Peyer's patch (tissue), 4 donors: ENCODE results near the gene BRD1. TPM values are rescaled to one million over a fixed set of nuclear protein-coding genes. Genes with fewer than 3 reads are reported as not detected.

Source experiments
- DNase-seq, 3 donors: peaks; one replicate each; pipeline ENCODE4 v3.0.0-alpha.2; 2017 to 2019
- H3K27ac ChIP-seq, 4 donors: fragments of 200-600 bp; sonication (generic); one replicate each; pipeline ENCODE4 v1.5.1; 2016 to 2019
- H3K27me3 ChIP-seq, 2 donors: fragments of 200-600 bp; sonication (generic); one replicate each; pipeline ENCODE4 v1.5.1; 2019
- H3K36me3 ChIP-seq, 3 donors: fragments of 200-600 bp; sonication (generic); one replicate each; pipeline ENCODE4 v1.5.1; 2016 to 2019
- H3K4me1 ChIP-seq, 4 donors: fragments of 200-600 bp; sonication (generic); one replicate each; pipeline ENCODE4 v1.5.1; 2016 to 2019
- H3K4me3 ChIP-seq, 4 donors: fragments of 200-600 bp; sonication (generic); 1 replicate in 3 of 4; 2 replicates in 1 of 4; pipeline ENCODE4 v1.5.1; 2016 to 2019; ENCODE audit warnings: mild to moderate bottlenecking in 1 of 4
- H3K9me3 ChIP-seq, 4 donors: fragments of 200-600 bp; sonication (generic); one replicate each; pipeline ENCODE4 v1.5.1; 2016 to 2019; ENCODE audit warnings: mild to moderate bottlenecking in 1 of 4
- POLR2A ChIP-seq, 2 donors: fragments of 450-650 bp; IDR thresholded peaks; one replicate each; pipeline ENCODE4 v1.5.1; 2017; ENCODE audit warnings: antibody characterized with exemption in 2 of 2, mild to moderate bottlenecking in 2 of 2, moderate library complexity in 2 of 2
- total RNA-seq, 4 donors: library from RNA; depleted of rRNA; stranded (reverse); fragments of >200 nt; gene quantifications; one replicate each; pipeline ENCODE4 v1.1.0, GENCODE V29; 2016
- TF ChIP-seq, protein P1 (sequence below), 6 experiments: fragments of 450-650 bp in 4 of 6; fragments of 200-600 bp in 2 of 6; sonication (generic) in 1 of 6; IDR thresholded peaks; one replicate each; pipeline ENCODE4 v1.5.1; 2017 to 2019; ENCODE audit warnings: antibody characterized with exemption in 6 of 6, mild to moderate bottlenecking in 3 of 6, moderate library complexity in 1 of 6

The BRD1 gene
- total RNA-seq, 4 donors from 2014 or later, result 54.1 to 126 (median 78.5) TPM

DNA sequence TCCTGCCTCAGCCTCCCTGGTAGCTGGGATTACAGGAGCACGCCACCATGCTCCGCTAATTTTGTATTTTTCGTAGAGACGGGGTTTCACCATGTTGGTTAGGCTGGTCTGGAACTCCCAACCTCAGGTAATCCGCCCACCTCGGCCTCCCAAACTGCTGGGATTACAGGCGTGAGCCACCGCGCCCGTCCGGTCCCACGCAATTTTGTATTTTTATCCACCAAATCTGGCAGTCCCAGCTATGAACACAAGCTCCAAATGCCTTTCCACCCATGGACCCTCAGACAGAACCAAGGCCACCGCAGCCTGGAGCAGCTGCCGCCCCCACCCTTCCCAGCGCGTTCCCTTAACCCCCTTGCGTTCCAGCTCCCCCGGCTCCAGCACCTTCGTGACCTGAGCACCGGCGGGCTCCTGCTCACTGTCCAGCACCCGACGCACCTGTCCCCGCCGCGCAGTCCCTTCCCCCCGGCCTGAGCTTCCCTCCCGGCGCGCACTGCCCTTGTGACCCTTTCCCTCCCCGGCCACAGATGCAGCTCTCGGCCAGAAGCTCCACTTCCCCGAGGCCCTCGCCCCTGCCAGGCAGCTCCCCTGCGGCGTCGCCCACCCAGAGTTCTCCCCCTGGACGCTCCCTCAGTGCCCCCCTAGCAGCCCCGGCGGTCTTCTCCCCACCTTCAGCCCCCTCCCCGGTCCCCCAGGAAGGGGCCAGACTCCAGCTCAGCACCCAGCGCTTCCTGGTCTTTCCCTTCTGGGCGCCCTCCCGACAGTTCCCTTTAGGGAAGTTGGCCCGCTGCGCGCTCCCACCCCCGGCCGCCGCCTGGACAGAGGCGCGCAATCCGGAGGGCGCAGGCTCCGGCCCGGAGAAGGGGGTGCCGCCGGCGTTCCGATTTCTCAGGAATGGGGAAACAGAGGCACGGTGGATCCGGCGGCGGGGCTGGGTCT, 20.3 kb upstream of the BRD1 start:
- TF ChIP-seq, protein P1, sequence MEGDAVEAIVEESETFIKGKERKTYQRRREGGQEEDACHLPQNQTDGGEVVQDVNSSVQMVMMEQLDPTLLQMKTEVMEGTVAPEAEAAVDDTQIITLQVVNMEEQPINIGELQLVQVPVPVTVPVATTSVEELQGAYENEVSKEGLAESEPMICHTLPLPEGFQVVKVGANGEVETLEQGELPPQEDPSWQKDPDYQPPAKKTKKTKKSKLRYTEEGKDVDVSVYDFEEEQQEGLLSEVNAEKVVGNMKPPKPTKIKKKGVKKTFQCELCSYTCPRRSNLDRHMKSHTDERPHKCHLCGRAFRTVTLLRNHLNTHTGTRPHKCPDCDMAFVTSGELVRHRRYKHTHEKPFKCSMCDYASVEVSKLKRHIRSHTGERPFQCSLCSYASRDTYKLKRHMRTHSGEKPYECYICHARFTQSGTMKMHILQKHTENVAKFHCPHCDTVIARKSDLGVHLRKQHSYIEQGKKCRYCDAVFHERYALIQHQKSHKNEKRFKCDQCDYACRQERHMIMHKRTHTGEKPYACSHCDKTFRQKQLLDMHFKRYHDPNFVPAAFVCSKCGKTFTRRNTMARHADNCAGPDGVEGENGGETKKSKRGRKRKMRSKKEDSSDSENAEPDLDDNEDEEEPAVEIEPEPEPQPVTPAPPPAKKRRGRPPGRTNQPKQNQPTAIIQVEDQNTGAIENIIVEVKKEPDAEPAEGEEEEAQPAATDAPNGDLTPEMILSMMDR (IDR thresholded peaks at IDR 0.05), result no peak
- TF ChIP-seq POLR2A (IDR thresholded peaks at IDR 0.05), result no peak
- DNase-seq, result peak in 1 of 3 donors; percentile 37
- Histone ChIP-seq H3K4me1 (peaks cover 0 to 23% (median 20%) of the 10 kb centered on the region in 4 donors), H3K9me3 (no peaks in the 10 kb centered on the region), H3K4me3 (peak overlapping the region; percentile 16 to 63 (median 55)), H3K36me3 (no peaks in the 10 kb centered on the region), H3K27ac (no peak overlapping the region), H3K27me3 (peaks cover 0 to 27% of the 10 kb centered on the region in 2 donors)

DNA sequence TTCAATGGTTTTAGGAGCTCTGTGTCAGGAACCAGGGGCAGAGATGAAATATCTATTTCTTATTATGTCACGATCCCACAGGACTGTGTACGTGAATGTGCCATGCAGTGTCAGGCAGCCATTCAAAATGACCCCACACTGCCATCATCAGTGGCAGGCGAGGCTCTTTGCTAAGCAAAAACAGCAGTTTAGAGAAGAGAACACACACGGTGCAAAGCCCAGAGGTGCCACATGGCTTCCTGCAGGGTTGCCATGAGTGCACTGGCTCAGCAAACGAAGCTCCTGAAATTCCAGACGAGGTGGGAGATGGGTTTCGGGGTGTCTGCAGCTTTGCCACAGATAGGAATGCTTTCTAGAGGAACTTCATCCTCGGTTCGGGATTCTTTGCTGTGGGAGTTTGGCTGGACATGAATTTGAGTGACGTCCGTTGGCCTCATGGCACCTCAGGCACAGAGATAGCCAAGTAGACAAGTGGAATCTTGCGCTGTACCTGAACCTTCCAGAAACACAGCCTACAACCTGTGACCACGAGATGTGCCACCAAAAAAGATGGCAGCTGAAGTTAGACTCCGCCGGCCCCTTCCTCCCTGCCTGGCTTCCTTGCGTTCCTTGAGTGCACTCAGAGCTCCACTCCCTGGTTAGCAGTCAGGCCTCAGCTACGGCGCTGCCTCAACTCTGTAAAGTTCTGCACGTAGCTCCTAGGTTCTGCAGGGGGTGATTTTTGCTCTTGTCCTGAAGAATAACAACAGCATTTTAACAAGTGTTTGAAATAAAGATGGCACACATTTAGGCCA, 18.2 kb upstream of the BRD1 start:
- no peak for TF ChIP-seq POLR2A (IDR thresholded peaks at IDR 0.05)
- TF ChIP-seq, protein P1 (IDR thresholded peaks at IDR 0.05), result no peak
- Histone ChIP-seq H3K27ac (no peak overlapping the region), H3K4me3 (no peak overlapping the region), H3K4me1 (peaks cover 0 to 21% (median 15%) of the 10 kb centered on the region in 4 donors), H3K36me3 (no peaks in the 10 kb centered on the region), H3K27me3 (peaks cover 0 to 27% of the 10 kb centered on the region in 2 donors), H3K9me3 (no peaks in the 10 kb centered on the region)
- peak in 1 of 3 donors; percentile 35 for DNase-seq

DNA sequence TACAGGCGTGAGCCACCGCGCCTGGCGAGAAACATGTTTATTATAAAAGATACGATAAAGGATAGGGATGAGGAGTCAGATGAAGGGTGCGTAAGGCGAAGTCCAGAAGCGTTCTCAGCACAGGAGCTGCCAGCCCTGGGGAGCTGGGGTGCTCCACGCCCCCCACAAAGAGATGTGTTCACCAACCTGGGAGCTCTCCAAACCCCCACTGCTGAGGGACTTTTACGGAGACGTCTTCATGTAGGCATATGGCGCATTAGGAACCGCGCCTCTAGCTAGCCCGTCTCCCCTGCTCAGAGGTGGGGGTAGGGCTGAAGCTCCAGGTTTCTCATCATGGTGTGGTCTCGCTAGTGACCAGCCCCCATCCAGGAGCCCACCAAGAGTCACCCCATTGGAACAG, 17.6 kb upstream of the BRD1 start:
- Histone ChIP-seq H3K27ac (no peak overlapping the region), H3K36me3 (no peaks in the 10 kb centered on the region), H3K9me3 (no peaks in the 10 kb centered on the region), H3K4me3 (no peak overlapping the region), H3K27me3 (peaks cover 0 to 25% of the 10 kb centered on the region in 2 donors), H3K4me1 (peaks cover 0 to 21% (median 15%) of the 10 kb centered on the region in 4 donors)
- DNase-seq, result peak in 1 of 3 donors; percentile 19
- TF ChIP-seq, protein P1 (IDR thresholded peaks at IDR 0.05), result no peak
- no peak for TF ChIP-seq POLR2A (IDR thresholded peaks at IDR 0.05)

DNA sequence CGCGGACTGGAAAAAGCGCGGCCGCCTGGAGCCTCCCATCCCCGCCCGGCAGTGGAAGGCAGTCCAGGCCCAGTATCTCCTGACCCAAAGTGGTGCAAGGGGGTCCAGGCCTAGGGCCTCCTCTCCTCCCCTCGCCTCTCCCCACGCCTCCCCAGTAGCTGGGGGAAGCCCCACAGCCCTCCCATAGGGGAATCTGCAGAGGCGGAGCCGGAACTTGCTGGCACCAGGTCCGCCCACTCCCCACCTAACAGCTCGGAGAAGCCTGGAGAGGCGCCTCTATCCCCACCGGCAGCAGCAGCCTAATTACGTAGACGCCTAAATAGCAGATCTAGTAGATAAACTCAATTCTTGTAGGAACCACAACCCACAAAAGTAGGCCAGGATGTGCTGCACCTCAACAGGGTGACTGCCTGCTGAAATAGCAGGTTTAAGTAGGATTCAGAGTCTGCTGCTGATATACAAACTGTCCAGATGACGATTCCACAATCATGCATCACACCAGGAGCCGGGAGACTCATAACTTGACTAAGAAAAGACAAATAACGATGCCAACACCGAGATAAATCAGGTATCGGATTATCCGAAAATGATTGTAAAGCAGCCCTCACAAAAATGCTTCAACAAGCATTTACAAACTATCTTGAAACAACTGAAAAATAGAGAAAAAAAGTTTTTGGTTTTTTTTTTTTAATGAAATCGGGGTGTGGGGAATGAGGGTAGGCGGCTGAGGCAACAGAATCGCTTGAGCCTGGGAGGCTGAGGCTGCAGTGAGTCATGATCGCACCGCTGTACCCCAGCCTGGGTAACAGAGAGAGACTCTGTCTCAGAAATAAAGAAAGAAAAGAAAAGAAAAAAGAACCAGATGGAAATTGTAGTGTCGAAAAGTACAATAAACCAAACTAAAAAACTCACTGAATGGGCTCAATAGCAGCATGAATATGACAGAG, 11.4 kb upstream of the BRD1 start:
- peaks cover 0 to 4% (median 0%) of the 10 kb centered on the region in 4 donors for H3K4me1 ChIP-seq
- DNase-seq, result peak; percentile 51 to 88 (median 71)
- peak overlapping the region in 2 of 4 donors; percentile 7 to 28 for H3K4me3 ChIP-seq
- no peaks in the 10 kb centered on the region for H3K27me3 ChIP-seq
- H3K36me3 ChIP-seq, result no peaks in the 10 kb centered on the region
- H3K9me3 ChIP-seq, result no peaks in the 10 kb centered on the region
- TF ChIP-seq, protein P1 (IDR thresholded peaks at IDR 0.05), result no peak
- no peak for TF ChIP-seq POLR2A (IDR thresholded peaks at IDR 0.05)
- peak overlapping the region; percentile 63 to 81 (median 72) for H3K27ac ChIP-seq
